ENCODE results near the gene SLC3A2. TPM values are rescaled to one million over a fixed set of nuclear protein-coding genes. Genes with fewer than 3 reads are reported as not detected.
"Not testable (repeated sequence)": the region's sequence is repeated elsewhere in the genome, so short reads cannot be mapped to it uniquely, and the experiment has no call there.

The SLC3A2 gene
- total and polyA plus RNA-seq, 2 of the 13 experiments (the other 11 are each of a cell fraction or from before 2014, with no cell fraction given), result 213 to 226 TPM

DNA sequence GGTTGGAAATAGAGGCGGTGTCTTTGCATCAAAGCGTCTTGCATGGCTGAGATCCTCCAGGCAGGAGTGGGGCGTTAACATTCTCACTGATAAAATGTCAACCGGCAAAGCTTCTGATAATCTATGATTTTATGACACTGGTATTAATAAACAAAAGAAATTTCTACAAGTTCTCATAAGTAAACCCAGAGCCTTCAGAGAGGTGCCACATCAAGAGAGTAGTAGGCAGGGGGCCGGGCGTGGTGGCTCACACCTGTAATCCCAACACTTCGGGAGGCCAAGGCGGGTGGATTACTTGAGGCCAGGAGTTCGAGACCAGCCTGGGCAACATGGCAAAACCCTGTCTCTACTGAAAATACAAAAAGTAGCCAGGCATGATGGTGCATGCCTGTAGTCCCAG, 37.8 kb upstream of the SLC3A2 start:
- H2AFZ ChIP-seq (ENCODE audit: low read length); H3K36me3 ChIP-seq (replicated peaks in 1 of 2; ENCODE audit: control insufficient read depth in 1 of 2, insufficient read depth in 2 of 2, low read length in 2 of 2); H3K27me3 ChIP-seq (ENCODE audit: control insufficient read depth in 1 of 2, insufficient read depth in 2 of 2, low read length in 2 of 2); BruUV-seq (replicated peaks); H3K9me3 ChIP-seq (ENCODE audit: low read length); ATAC-seq; H4K20me1 ChIP-seq (ENCODE audit: insufficient read depth, low read length); DNase-seq (ENCODE audit: low spot score); CTCF ChIA-PET (ENCODE audit: low intra/inter-chr PET ratio, low total read pairs); in situ Hi-C loops (cut with HindIII; ENCODE audit: extremely low pct_ligation_motif_present, low pct_unique_long_range_greater_than_20kb); FAIRE-seq: not testable (repeated sequence)
- TF ChIP-seq ZNF460 (CRISPR knock-in tag; IDR thresholded peaks at IDR 0.05; ENCODE audit: borderline replicate concordance) (peak; percentile 60; the same call in 1 of the 2 replicates), ZNF556 (CRISPR knock-in tag; IDR thresholded peaks at IDR 0.05; ENCODE audit: borderline replicate concordance) (0 out of 2 replicates have a peak, but pooled peaks have one; percentile 9), ZBTB38 (CRISPR knock-in tag; IDR thresholded peaks at IDR 0.05) (peak; percentile 13; the same call in 1 of the 2 replicates)
- POLR2A ChIA-PET, result interaction anchor here (1.1 to 4.9 kb wide), 5 partner anchors 8 to 89 kb away, joined by 3 to 51 read pairs (median 6); partner anchors contain the start of genes SLC3A2, TAF6L and ZBTB3
- H3K4me3 ChIP-seq (replicated peaks in 1 of 3; ENCODE audit: insufficient read depth in 1 of 3, low read depth in 2 of 3, low read length in 3 of 3), result peak overlapping the region; percentile 64 to 76 (median 75); a peak in 5 of 6 replicates
- H3K4me2 ChIP-seq (ENCODE audit: low read depth, low read length), result peak overlapping the region; percentile 94
- peak overlapping the region; percentile 95 for H3K27ac ChIP-seq (ENCODE audit: extremely low read length, insufficient read depth, low read length)
- 79% methylated on average over 9 of the region's 9 CpGs for WGBS (ENCODE audit: low lambda C conversion rate)
- intact Hi-C loops (cut with micrococcal nuclease; ENCODE audit: unreplicated experiment), result loop anchor here (5.0 kb wide), 1 partner anchor 116 kb away; the partner anchor contains the start of genes HNRNPUL2 and TTC9C
- peak overlapping the region; percentile 93 for H3K9ac ChIP-seq (ENCODE audit: insufficient read depth, low read depth, low read length)
- H3K4me1 ChIP-seq (ENCODE audit: insufficient read depth, low read length), result peaks cover 44% of the 10 kb centered on the region
- peaks cover 14% of the 10 kb centered on the region for H3K79me2 ChIP-seq (ENCODE audit: insufficient read depth, low read length)

DNA sequence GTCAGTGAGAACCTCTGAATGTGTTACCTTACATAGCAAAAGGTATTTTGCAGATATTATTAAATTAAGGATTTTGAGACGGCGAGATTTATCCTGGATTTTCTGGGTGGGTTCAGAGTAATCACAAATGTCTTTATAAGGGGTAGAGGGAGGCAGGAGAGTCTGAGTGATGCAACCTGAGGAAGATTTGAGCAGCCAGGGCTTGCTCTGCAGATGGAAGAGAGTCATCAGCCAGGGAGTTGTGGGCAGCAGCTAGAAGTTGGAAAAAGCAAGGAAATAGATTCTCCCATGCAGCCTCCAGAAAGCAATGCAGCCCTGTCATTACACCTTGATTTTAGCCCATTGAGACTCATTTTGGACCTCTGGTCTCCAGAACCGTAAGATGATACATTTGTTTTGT, 37.2 kb upstream of the SLC3A2 start:
- BruUV-seq (replicated peaks), result no TSS peak
- FAIRE-seq (no peak), DNase-seq (ENCODE audit: low spot score) (no peak), ATAC-seq (no peak)
- H3K9ac ChIP-seq (ENCODE audit: insufficient read depth, low read depth, low read length), result no peak overlapping the region
- intact Hi-C loops (cut with micrococcal nuclease; ENCODE audit: unreplicated experiment), result loop anchor here (5.0 kb wide), 1 partner anchor 116 kb away; the partner anchor contains the start of genes HNRNPUL2 and TTC9C
- no peaks in the 10 kb centered on the region for H4K20me1 ChIP-seq (ENCODE audit: insufficient read depth, low read length)
- no peak overlapping the region for H2AFZ ChIP-seq (ENCODE audit: low read length)
- H3K79me2 ChIP-seq (ENCODE audit: insufficient read depth, low read length), result peaks cover 9% of the 10 kb centered on the region
- ChIA-PET CTCF (ENCODE audit: low intra/inter-chr PET ratio, low total read pairs) (no interaction called here), POLR2A (interaction anchor here (1.1 to 4.9 kb wide), 5 partner anchors 8 to 90 kb away, joined by 3 to 51 read pairs (median 6); partner anchors contain the start of genes SLC3A2, TAF6L and ZBTB3)
- no peaks in the 10 kb centered on the region for H3K36me3 ChIP-seq (replicated peaks in 1 of 2; ENCODE audit: control insufficient read depth in 1 of 2, insufficient read depth in 2 of 2, low read length in 2 of 2)
- WGBS (ENCODE audit: low lambda C conversion rate), result 94% methylated on average over 3 of the region's 3 CpGs
- no peak overlapping the region for H3K27ac ChIP-seq (ENCODE audit: extremely low read length, insufficient read depth, low read length)
- no peaks in the 10 kb centered on the region; a peak in 1 of 5 replicates for H3K27me3 ChIP-seq (ENCODE audit: control insufficient read depth in 1 of 2, insufficient read depth in 2 of 2, low read length in 2 of 2)
- H3K4me3 ChIP-seq (replicated peaks in 1 of 3; ENCODE audit: insufficient read depth in 1 of 3, low read depth in 2 of 3, low read length in 3 of 3), result no peak overlapping the region
- no peaks in the 10 kb centered on the region for H3K9me3 ChIP-seq (ENCODE audit: low read length)
- H3K4me1 ChIP-seq (ENCODE audit: insufficient read depth, low read length), result peaks cover 38% of the 10 kb centered on the region
- no peak overlapping the region for H3K4me2 ChIP-seq (ENCODE audit: low read depth, low read length)
- TF ChIP-seq, protein P1, sequence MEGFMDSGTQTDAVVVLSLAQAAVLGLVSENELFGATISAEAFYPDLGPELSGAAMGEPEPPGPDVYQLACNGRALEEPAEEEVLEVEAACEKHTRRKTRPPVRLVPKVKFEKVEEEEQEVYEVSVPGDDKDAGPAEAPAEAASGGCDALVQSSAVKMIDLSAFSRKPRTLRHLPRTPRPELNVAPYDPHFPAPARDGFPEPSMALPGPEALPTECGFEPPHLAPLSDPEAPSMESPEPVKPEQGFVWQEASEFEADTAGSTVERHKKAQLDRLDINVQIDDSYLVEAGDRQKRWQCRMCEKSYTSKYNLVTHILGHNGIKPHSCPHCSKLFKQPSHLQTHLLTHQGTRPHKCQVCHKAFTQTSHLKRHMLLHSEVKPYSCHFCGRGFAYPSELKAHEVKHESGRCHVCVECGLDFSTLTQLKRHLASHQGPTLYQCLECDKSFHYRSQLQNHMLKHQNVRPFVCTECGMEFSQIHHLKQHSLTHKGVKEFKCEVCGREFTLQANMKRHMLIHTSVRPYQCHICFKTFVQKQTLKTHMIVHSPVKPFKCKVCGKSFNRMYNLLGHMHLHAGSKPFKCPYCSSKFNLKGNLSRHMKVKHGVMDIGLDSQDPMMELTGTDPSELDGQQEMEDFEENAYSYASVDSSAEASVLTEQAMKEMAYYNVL (CRISPR knock-in tag; IDR thresholded peaks at IDR 0.05; ENCODE audit: borderline replicate concordance), result no peak
- no peak for TF ChIP-seq SP140L (CRISPR knock-in tag; IDR thresholded peaks at IDR 0.05; ENCODE audit: borderline replicate concordance)
- no peak for TF ChIP-seq ZKSCAN5 (CRISPR knock-in tag; IDR thresholded peaks at IDR 0.05)
- TF ChIP-seq BRD4 (CRISPR knock-in tag; IDR thresholded peaks at IDR 0.05), result no peak
- TF ChIP-seq ASH2L (IDR thresholded peaks at IDR 0.05; ENCODE audit: insufficient read length, low read depth, low read length), result no peak
- in situ Hi-C loops (cut with HindIII; ENCODE audit: extremely low pct_ligation_motif_present, low pct_unique_long_range_greater_than_20kb), result no loop called here
